Measurements from ENCODE around the gene SYNGR2. TPM values are rescaled to one million over a fixed set of nuclear protein-coding genes. Genes with fewer than 3 reads are reported as not detected.

The SYNGR2 gene
- polyA plus RNA-seq, 3 donors = 49.8 to 67.7 (median 56.9) TPM

GRCh38 chr17:78142119-78142861, 26.1 kb upstream of the SYNGR2 start:
- DNase-seq (ENCODE audit: low read depth in 3 of 3, low spot score in 2 of 3) = no peak

- DNase-seq (ENCODE audit: low read depth in 3 of 3, low spot score in 2 of 3) = no peak
Measured at GRCh38 chr17:78143214-78144146, 24.9 kb upstream of the SYNGR2 start.

- DNase-seq (ENCODE audit: low read depth in 3 of 3, low spot score in 2 of 3) = no peak
Measured at GRCh38 chr17:78144147-78144719, 24.1 kb upstream of the SYNGR2 start.

GRCh38 chr17:78144736-78145641, 23.4 kb upstream of the SYNGR2 start:
- DNase-seq (ENCODE audit: low read depth in 3 of 3, low spot score in 2 of 3) = no peak

GRCh38 chr17:78146471-78146869, 21.9 kb upstream of the SYNGR2 start:
- DNase-seq (ENCODE audit: low read depth in 3 of 3, low spot score in 2 of 3) = no peak

GRCh38 chr17:78146881-78147280, 21.5 kb upstream of the SYNGR2 start:
- no peak for DNase-seq (ENCODE audit: low read depth in 3 of 3, low spot score in 2 of 3)

GRCh38 chr17:78147315-78147998, 20.9 kb upstream of the SYNGR2 start:
- DNase-seq (ENCODE audit: low read depth in 3 of 3, low spot score in 2 of 3) = no peak

- DNase-seq (ENCODE audit: low read depth in 3 of 3, low spot score in 2 of 3) = no peak
Measured at GRCh38 chr17:78148286-78149016, 19.9 kb upstream of the SYNGR2 start.

- DNase-seq (ENCODE audit: low read depth in 3 of 3, low spot score in 2 of 3) = no peak
Measured at GRCh38 chr17:78151514-78152008, 16.8 kb upstream of the SYNGR2 start.

GRCh38 chr17:78154903-78155811, 13.2 kb upstream of the SYNGR2 start:
- no peak for DNase-seq (ENCODE audit: low read depth in 3 of 3, low spot score in 2 of 3)

- DNase-seq (ENCODE audit: low read depth in 3 of 3, low spot score in 2 of 3) = no peak
Measured at GRCh38 chr17:78159575-78160158, 8.7 kb upstream of the SYNGR2 start.

- no peak for DNase-seq (ENCODE audit: low read depth in 3 of 3, low spot score in 2 of 3)
Measured at GRCh38 chr17:78163881-78164747, 4.3 kb upstream of the SYNGR2 start.

GRCh38 chr17:78164748-78165607, 3.4 kb upstream of the SYNGR2 start:
- DNase-seq (ENCODE audit: low read depth in 3 of 3, low spot score in 2 of 3) = no peak

GRCh38 chr17:78166416-78166815, 2.0 kb upstream of the SYNGR2 start:
- no peak for DNase-seq (ENCODE audit: low read depth in 3 of 3, low spot score in 2 of 3)

GRCh38 chr17:78168903-78169793, 767 bp downstream of the SYNGR2 start:
- no peak for DNase-seq (ENCODE audit: low read depth in 3 of 3, low spot score in 2 of 3)
